Activated naive CD8-positive, alpha-beta T cell treated with anti-CD3 and anti-CD28 coated beads, Interleukin-2, amount 50 U/mL, for 24 hours (primary cell): ENCODE results near the gene SLIT3.
"Not testable (repeated sequence)": the region's sequence is repeated elsewhere in the genome, so short reads cannot be mapped to it uniquely, and the experiment has no call there.

ENCODE experiments used
- ATAC-seq: fragments of 150-1000 bp; cut with Tn5 transposase; one replicate; pipeline ENCODE4 v1.10.0; 2021
- DNase-seq: peaks from one replicate; pipeline ENCODE4 v3.0.0; 2021
- H3K27ac Mint-ChIP-seq: one replicate; pipeline ENCODE4 v1.8.0; 2021; ENCODE audit warnings: mild to moderate bottlenecking, mixed read lengths
- H3K27me3 Mint-ChIP-seq: one replicate; pipeline ENCODE4 v1.8.0; 2021; ENCODE audit warnings: mixed read lengths
- H3K36me3 Mint-ChIP-seq: one replicate; pipeline ENCODE4 v1.8.0; 2021; ENCODE audit warnings: low read depth, mixed read lengths
- H3K4me1 Mint-ChIP-seq: one replicate; pipeline ENCODE4 v1.8.0; 2021; ENCODE audit warnings: mixed read lengths
- H3K4me3 Mint-ChIP-seq: one replicate; pipeline ENCODE4 v1.8.0; 2021; ENCODE audit warnings: mild to moderate bottlenecking, moderate library complexity, mixed read lengths
- H3K9me3 Mint-ChIP-seq: one replicate; pipeline ENCODE4 v1.8.0; 2021; ENCODE audit warnings: mixed read lengths

Gene SLIT3

GRCh38 chr5:169229342-169229892 is 71.5 kb downstream of the SLIT3 start:
- Mint-ChIP-seq H3K4me1 (no peaks in the 10 kb centered on the region), H3K27me3 (no peaks in the 10 kb centered on the region), H3K4me3 (no peak overlapping the region), H3K36me3 (no peaks in the 10 kb centered on the region), H3K27ac (no peak overlapping the region), H3K9me3 (no peaks in the 10 kb centered on the region)
- ATAC-seq (no peak), DNase-seq (no peak)

GRCh38 chr5:169226895-169227294 is 74.0 kb downstream of the SLIT3 start:
- Mint-ChIP-seq H3K4me3 (no peak overlapping the region), H3K4me1 (no peaks in the 10 kb centered on the region), H3K27ac (no peak overlapping the region), H3K36me3 (no peaks in the 10 kb centered on the region), H3K9me3 (no peaks in the 10 kb centered on the region), H3K27me3 (no peaks in the 10 kb centered on the region)
- DNase-seq: no peak
- no peak for ATAC-seq

- no peaks in the 10 kb centered on the region for H3K36me3 Mint-ChIP-seq
- ATAC-seq: no peak
- no peaks in the 10 kb centered on the region for H3K4me1 Mint-ChIP-seq
- no peaks in the 10 kb centered on the region for H3K27me3 Mint-ChIP-seq
- no peak overlapping the region for H3K4me3 Mint-ChIP-seq
- H3K9me3 Mint-ChIP-seq: no peaks in the 10 kb centered on the region
- no peak for DNase-seq
- no peak overlapping the region for H3K27ac Mint-ChIP-seq
These were observed 75.0 kb downstream of the SLIT3 start for GRCh38 chr5:169225830-169226356.

DNA sequence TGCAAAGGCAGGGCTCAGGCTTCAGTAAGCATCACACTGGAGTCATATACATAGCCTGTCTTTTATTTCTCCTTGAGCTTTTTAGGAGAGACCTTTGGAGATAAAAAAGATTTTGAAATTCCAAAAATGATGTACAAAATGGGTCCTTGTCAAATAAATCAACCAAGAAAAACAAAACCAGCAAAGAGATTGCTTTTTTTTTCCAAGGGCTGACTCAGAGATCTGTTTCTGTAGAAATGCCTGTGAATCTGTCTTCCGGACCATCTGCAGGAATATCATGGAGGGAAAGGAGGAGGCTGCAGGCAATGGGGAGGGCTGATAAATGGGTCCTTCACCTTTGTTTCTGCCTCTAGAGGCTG is 77.4 kb downstream of the SLIT3 start:
- H3K9me3 Mint-ChIP-seq: no peaks in the 10 kb centered on the region
- no peaks in the 10 kb centered on the region for H3K27me3 Mint-ChIP-seq
- no peak for ATAC-seq
- no peaks in the 10 kb centered on the region for H3K36me3 Mint-ChIP-seq
- H3K4me1 Mint-ChIP-seq: no peaks in the 10 kb centered on the region
- no peak overlapping the region for H3K27ac Mint-ChIP-seq
- no peak for DNase-seq
- H3K4me3 Mint-ChIP-seq: no peak overlapping the region

- H3K36me3 Mint-ChIP-seq: no peaks in the 10 kb centered on the region
- no peaks in the 10 kb centered on the region for H3K9me3 Mint-ChIP-seq
- no peaks in the 10 kb centered on the region for H3K27me3 Mint-ChIP-seq
- ATAC-seq (no peak), DNase-seq (no peak)
- no peak overlapping the region for H3K27ac Mint-ChIP-seq
- no peak overlapping the region for H3K4me3 Mint-ChIP-seq
- H3K4me1 Mint-ChIP-seq: no peaks in the 10 kb centered on the region
These were observed 77.9 kb downstream of the SLIT3 start for GRCh38 chr5:169222934-169223594.

DNA sequence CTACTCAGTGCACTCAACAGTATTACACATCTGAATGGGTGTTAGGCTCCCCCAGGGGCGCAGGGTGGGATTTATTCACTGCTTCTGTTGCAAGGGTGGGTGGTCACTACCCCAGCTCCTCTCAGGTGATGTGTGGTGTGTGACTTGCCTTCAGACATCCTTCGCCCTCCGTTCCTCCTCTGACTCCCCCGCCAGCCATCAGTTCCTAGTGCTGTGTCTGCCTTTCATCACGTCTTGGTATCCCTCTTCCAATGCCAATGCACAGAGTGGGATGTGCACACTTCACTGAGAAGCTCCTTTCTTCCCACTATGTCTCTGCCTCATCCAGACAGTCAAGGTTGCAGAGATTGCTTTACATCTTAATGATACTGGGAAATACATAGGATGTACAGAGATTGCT is 79.4 kb downstream of the SLIT3 start:
- Mint-ChIP-seq H3K27me3 (no peaks in the 10 kb centered on the region), H3K4me3 (no peak overlapping the region), H3K36me3 (no peaks in the 10 kb centered on the region), H3K4me1 (no peaks in the 10 kb centered on the region), H3K27ac (no peak overlapping the region), H3K9me3 (no peaks in the 10 kb centered on the region)
- no peak for DNase-seq
- ATAC-seq: no peak

DNA sequence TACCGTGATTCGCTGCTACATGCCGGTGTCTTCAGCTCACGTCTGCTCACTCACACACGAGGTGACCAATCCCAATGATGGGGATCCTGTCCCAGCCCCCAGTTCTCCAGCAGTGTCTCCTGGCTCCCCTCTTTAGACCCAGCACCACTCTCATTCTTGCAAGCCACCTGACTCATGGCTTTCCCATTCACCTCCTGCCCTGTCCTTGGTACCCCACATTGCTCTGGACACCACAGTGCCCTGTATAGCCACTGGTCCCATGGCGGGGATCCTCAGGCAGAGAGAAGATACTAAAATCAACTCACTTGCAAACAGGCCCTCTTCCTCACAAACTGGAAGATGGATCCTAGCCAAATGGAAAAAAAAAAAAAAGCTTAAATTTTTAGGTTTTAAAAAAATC is 81.0 kb downstream of the SLIT3 start:
- no peak overlapping the region for H3K4me3 Mint-ChIP-seq
- no peak overlapping the region for H3K27ac Mint-ChIP-seq
- H3K9me3 Mint-ChIP-seq: no peaks in the 10 kb centered on the region
- ATAC-seq (no peak), DNase-seq (no peak)
- no peaks in the 10 kb centered on the region for H3K36me3 Mint-ChIP-seq
- H3K27me3 Mint-ChIP-seq: no peaks in the 10 kb centered on the region
- H3K4me1 Mint-ChIP-seq: no peaks in the 10 kb centered on the region

GRCh38 chr5:169219351-169219750 is 81.6 kb downstream of the SLIT3 start:
- DNase-seq: no peak
- no peaks in the 10 kb centered on the region for H3K9me3 Mint-ChIP-seq
- ATAC-seq: no peak
- H3K36me3 Mint-ChIP-seq: no peaks in the 10 kb centered on the region
- no peaks in the 10 kb centered on the region for H3K4me1 Mint-ChIP-seq
- no peaks in the 10 kb centered on the region for H3K27me3 Mint-ChIP-seq
- H3K27ac Mint-ChIP-seq: no peak overlapping the region
- no peak overlapping the region for H3K4me3 Mint-ChIP-seq

DNA sequence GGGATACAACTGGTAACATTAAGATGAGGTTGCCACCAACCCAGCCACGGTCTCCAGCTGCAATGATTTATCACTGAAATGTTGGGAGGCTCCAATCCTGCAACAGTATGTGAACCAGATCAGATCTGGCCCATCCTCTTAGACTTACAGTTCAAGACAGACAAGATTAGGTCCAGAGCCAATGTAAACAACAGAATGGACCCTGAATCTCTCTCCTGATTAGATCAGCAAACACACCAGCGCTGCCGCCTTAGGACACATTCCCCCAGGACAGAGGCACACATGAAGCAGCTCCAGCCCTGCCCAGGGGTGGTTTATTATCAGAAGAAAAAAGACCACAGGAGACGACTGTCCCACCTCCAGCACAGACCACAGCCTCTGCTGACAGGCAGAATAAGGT is 82.1 kb downstream of the SLIT3 start:
- Mint-ChIP-seq H3K9me3 (no peaks in the 10 kb centered on the region), H3K27ac (no peak overlapping the region), H3K36me3 (no peaks in the 10 kb centered on the region)

DNA sequence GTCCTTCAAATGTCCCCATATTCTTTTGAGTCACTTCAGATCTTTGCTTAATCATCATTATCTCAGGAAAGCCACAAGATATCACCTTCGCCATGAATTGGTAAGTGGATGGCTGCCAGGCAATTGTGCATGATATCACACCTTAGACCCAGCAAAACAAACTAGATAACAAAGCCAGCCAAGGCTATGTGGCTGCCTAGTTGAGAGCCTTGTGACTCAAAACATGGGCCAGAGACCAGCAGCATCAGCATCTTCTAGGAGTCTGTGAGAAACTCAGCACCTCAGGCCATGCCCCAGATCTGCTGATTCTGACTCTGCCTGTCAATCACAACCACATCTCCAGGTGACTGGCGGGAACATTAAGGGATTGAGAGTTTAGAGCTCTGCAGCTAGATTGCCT is 82.8 kb downstream of the SLIT3 start:
- no peaks in the 10 kb centered on the region for H3K4me1 Mint-ChIP-seq
- no peaks in the 10 kb centered on the region for H3K36me3 Mint-ChIP-seq
- no peaks in the 10 kb centered on the region for H3K27me3 Mint-ChIP-seq
- H3K4me3 Mint-ChIP-seq: no peak overlapping the region
- ATAC-seq (no peak), DNase-seq (no peak)
- no peaks in the 10 kb centered on the region for H3K9me3 Mint-ChIP-seq
- no peak overlapping the region for H3K27ac Mint-ChIP-seq

More for the DNA sequence above, 82.1 kb downstream of the SLIT3 start:
- Mint-ChIP-seq H3K4me1 (no peaks in the 10 kb centered on the region), H3K27me3 (no peaks in the 10 kb centered on the region), H3K4me3 (no peak overlapping the region)
- ATAC-seq (no peak), DNase-seq (no peak)

- no peaks in the 10 kb centered on the region for H3K9me3 Mint-ChIP-seq
- ATAC-seq: no peak
- H3K36me3 Mint-ChIP-seq: no peaks in the 10 kb centered on the region
- no peak overlapping the region for H3K4me3 Mint-ChIP-seq
- H3K27ac Mint-ChIP-seq: no peak overlapping the region
- H3K27me3 Mint-ChIP-seq: no peaks in the 10 kb centered on the region
- no peaks in the 10 kb centered on the region for H3K4me1 Mint-ChIP-seq
- DNase-seq: no peak
These were observed 84.1 kb downstream of the SLIT3 start for GRCh38 chr5:169216866-169217265.

DNA sequence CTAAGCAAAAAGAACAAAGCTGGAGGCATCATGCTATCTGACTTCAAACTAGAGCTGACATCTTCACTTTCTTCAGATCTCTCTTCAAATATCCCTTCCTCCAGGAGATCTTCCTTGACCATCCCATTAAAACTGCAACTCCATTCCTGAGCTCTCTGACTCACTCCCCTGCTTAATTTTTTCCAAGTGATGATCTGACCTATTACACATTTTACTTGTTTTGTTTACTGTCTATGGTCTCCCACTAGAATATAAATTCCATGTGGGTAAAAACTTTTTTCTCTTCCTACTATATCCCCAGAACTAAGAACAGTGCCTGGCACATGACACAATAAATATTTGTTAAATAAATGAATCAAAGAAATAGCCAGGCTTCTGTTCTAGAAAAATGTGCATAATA is 87.5 kb downstream of the SLIT3 start:
- DNase-seq (no peak), ATAC-seq (no peak)
- no peak overlapping the region for H3K4me3 Mint-ChIP-seq
- H3K4me1 Mint-ChIP-seq: no peaks in the 10 kb centered on the region
- no peaks in the 10 kb centered on the region for H3K36me3 Mint-ChIP-seq
- H3K27ac Mint-ChIP-seq: no peak overlapping the region
- H3K27me3 Mint-ChIP-seq: no peaks in the 10 kb centered on the region
- H3K9me3 Mint-ChIP-seq: peaks cover 5% of the 10 kb centered on the region

DNA sequence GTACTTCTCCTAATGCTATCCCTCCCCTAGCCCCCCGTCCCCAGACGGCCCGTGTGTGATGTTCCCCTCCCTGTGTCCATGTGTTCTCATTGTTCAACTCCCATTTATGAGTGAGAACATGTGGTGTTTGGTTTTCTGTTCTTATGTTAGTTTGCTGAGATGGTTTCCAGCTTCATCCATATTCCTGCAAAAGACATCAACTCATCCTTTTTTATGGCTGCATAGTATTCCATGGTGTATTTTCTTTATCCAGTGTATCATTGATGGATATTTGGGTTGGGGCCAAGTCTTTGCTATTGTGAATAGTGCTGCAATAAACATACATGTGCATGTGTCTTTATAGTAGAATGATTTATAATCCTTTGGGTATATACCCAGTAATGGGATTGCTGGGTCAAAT is 89.2 kb downstream of the SLIT3 start:
- H3K27me3 Mint-ChIP-seq, H3K4me1 Mint-ChIP-seq, ATAC-seq, H3K4me3 Mint-ChIP-seq, H3K36me3 Mint-ChIP-seq, DNase-seq, H3K27ac Mint-ChIP-seq: not testable (repeated sequence)
- H3K9me3 Mint-ChIP-seq: peaks cover 13% of the 10 kb centered on the region

GRCh38 chr5:169204788-169205400 is 96.0 kb downstream of the SLIT3 start:
- Mint-ChIP-seq H3K9me3 (peaks cover 17% of the 10 kb centered on the region), H3K36me3 (no peaks in the 10 kb centered on the region), H3K4me1 (no peaks in the 10 kb centered on the region), H3K27ac (no peak overlapping the region), H3K4me3 (no peak overlapping the region), H3K27me3 (peaks cover 2% of the 10 kb centered on the region)
- DNase-seq (no peak), ATAC-seq (no peak)

- H3K27me3 Mint-ChIP-seq: peaks cover 2% of the 10 kb centered on the region
- H3K9me3 Mint-ChIP-seq: peaks cover 17% of the 10 kb centered on the region
- no peak overlapping the region for H3K27ac Mint-ChIP-seq
- no peak for DNase-seq
- H3K36me3 Mint-ChIP-seq: no peaks in the 10 kb centered on the region
- no peak overlapping the region for H3K4me3 Mint-ChIP-seq
- H3K4me1 Mint-ChIP-seq: no peaks in the 10 kb centered on the region
- ATAC-seq: no peak
These were observed 98.0 kb downstream of the SLIT3 start for GRCh38 chr5:169202969-169203368.
